HG03095 (cell line): ENCODE measurements around the gene ACAP2.

Experiments
- ATAC-seq: cut with Tn5 transposase; IDR thresholded peaks from one replicate; pipeline ENCODE4 v1.9.1; 2021; ENCODE audit warnings: moderate library complexity; ENCODE audit not compliant: unreplicated experiment

Gene ACAP2

DNA sequence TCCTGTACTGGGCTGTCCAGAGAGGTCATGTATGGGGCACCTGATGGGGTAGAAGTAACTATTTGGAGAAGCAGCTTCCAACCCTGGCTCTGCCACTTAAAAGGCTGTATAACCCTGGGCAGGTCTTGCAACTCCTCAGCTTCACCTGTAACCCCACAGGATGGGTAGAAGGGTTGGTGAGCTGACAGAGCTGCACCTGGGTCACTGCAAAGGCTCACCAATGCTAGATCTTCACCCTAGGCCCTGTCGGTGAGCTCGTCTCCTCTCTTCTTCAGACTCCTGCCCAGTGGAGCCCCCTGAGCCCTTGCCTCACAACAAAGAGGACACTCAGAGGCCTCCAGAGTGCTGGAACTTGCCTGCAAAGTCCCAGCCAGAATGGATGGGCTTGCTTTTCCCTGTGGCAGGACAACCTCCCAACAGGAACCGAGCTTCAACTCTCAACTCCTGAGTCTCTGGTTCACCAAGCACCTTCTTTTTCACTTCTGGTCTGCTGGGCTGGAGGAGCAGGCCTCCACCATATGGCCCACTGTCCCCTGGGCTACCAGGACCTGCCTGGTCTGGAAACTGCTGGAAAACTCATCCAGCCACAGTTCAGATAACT lies 217.7 kb downstream of the ACAP2 start:
- ATAC-seq, result no peak
